Prostate gland (tissue), 2 donors: ENCODE measurements around the gene MED13. TPM values are rescaled to one million over a fixed set of nuclear protein-coding genes. Genes with fewer than 3 reads are reported as not detected.

Experiments used
- DNase-seq: peaks from one replicate; pipeline ENCODE4 v3.0.0-alpha.2; 2019; ENCODE audit warnings: low spot score
- H3K27ac ChIP-seq, 2 donors: fragments of 200-600 bp; sonication (generic); 2 replicates each; pipeline ENCODE4 v1.5.1; 2017 to 2019
- H3K27me3 ChIP-seq: fragments of 200-600 bp; sonication (generic); replicated peaks from 2 replicates; pipeline ENCODE4 v1.5.1; 2019; ENCODE audit not compliant: insufficient read depth
- H3K36me3 ChIP-seq, 2 donors: fragments of 200-600 bp; sonication (generic); 1 replicate in 1 of 2; 2 replicates in 1 of 2; pipeline versions ENCODE4 v1.5.1 to v1.8.1; 2017 to 2019
- H3K4me1 ChIP-seq: fragments of 200-600 bp; sonication (generic); replicated peaks from 2 replicates; pipeline ENCODE4 v1.5.1; 2019
- H3K4me3 ChIP-seq, 2 donors: fragments of 200-600 bp; sonication (generic); 2 replicates each; pipeline ENCODE4 v1.5.1; 2017 to 2019
- H3K9me3 ChIP-seq: fragments of 200-600 bp; sonication (generic); 2 replicates; pipeline ENCODE4 v1.5.1; 2017
- CTCF ChIP-seq, 4 experiments: fragments of 200-600 bp in 2 of 4; fragments of 450-650 bp in 2 of 4; sonication (generic) in 2 of 4; IDR thresholded peaks; 1 replicate in 3 of 4; 2 replicates in 1 of 4; pipeline ENCODE4 v1.5.1; 2016 to 2019; ENCODE audit warnings: antibody characterized with exemption in 4 of 4, mild to moderate bottlenecking in 2 of 4, moderate library complexity in 2 of 4
- POLR2A ChIP-seq: fragments of 450-650 bp; IDR thresholded peaks from one replicate; pipeline ENCODE4 v1.6.1; 2016; ENCODE audit warnings: antibody characterized with exemption, mild to moderate bottlenecking
- POLR2AphosphoS5 ChIP-seq: sonication (generic); formaldehyde crosslinking; IDR thresholded peaks from one replicate; pipeline ENCODE4 v1.6.1; 2017; ENCODE audit warnings: antibody characterized with exemption
- WGBS: methylation state at CpG from one replicate; pipeline ENCODE4 v1.1.5; 2018; 5-methylcytosine and 5-hydroxymethylcytosine counted together
- intact Hi-C: fragments of 100-400 bp; cut with DNase I; formaldehyde crosslinking; loops from one replicate; pipeline ENCODE4 v1.14.2; 2022
- total RNA-seq, 2 donors: library from RNA; depleted of rRNA; stranded (reverse); fragments of >200 nt; gene quantifications; one replicate each; pipeline ENCODE4 v1.1.0, GENCODE V29; 2016

Gene MED13
- total RNA-seq = 10 to 100 TPM; 45.4 to 72.1 TPM

GRCh38 chr17:62064791-62065563, at the start of gene MED13:
Gene MED13 (minus strand): TSS chr17:62065278. CDS start chr17:62065205, 73 bp downstream.
- no peaks in the 10 kb centered on the region for H3K4me1 ChIP-seq
- no peaks in the 10 kb centered on the region for H3K9me3 ChIP-seq
- DNase-seq = peak; percentile 61
- intact Hi-C loops = loop anchor here (1.0 kb wide), 1 partner anchor 653 kb away; no protein-coding TSS in a partner anchor
- peak within 1 kb of the TSS; percentile 97 to 99 for H3K27ac ChIP-seq
- peak within 1 kb of the TSS; percentile 89 to 92 for H3K4me3 ChIP-seq
- TF ChIP-seq POLR2AphosphoS5 = no peak
- TF ChIP-seq POLR2A = no peak
- TF ChIP-seq CTCF (IDR thresholded peaks at IDR 0.05) = no peak
- no peaks in the 10 kb centered on the region for H3K27me3 ChIP-seq
- 1% methylated on average over 55 of the region's 79 CpGs for WGBS
- no peaks in the 10 kb centered on the region for H3K36me3 ChIP-seq

- 53% methylated on average over 2 of the region's 2 CpGs for WGBS
- Histone ChIP-seq H3K4me3 (no peak overlapping the region), H3K9me3 (no peaks in the 10 kb centered on the region), H3K4me1 (no peaks in the 10 kb centered on the region), H3K36me3 (no peaks in the 10 kb centered on the region), H3K27me3 (no peaks in the 10 kb centered on the region), H3K27ac (no peak overlapping the region)
- TF ChIP-seq POLR2AphosphoS5 (no peak), CTCF (IDR thresholded peaks at IDR 0.05) (no peak), POLR2A (no peak)
- intact Hi-C loops = no loop called here
- no peak for DNase-seq
Measured at GRCh38 chr17:62112229-62112628, 47.2 kb upstream of the MED13 start.

GRCh38 chr17:62111562-62112171, 46.6 kb upstream of the MED13 start:
- Histone ChIP-seq H3K27ac (no peak overlapping the region), H3K9me3 (no peaks in the 10 kb centered on the region), H3K4me3 (no peak overlapping the region), H3K36me3 (no peaks in the 10 kb centered on the region), H3K4me1 (no peaks in the 10 kb centered on the region), H3K27me3 (no peaks in the 10 kb centered on the region)
- intact Hi-C loops = no loop called here
- WGBS = 33% methylated on average over 7 of the region's 7 CpGs
- TF ChIP-seq CTCF (IDR thresholded peaks at IDR 0.05) = no peak
- no peak for TF ChIP-seq POLR2AphosphoS5
- TF ChIP-seq POLR2A = no peak
- no peak for DNase-seq

GRCh38 chr17:62110923-62111484, 45.9 kb upstream of the MED13 start:
- H3K4me1 ChIP-seq = no peaks in the 10 kb centered on the region
- intact Hi-C loops = no loop called here
- no peak overlapping the region for H3K27ac ChIP-seq
- no peak overlapping the region for H3K4me3 ChIP-seq
- H3K27me3 ChIP-seq = no peaks in the 10 kb centered on the region
- no peaks in the 10 kb centered on the region for H3K9me3 ChIP-seq
- DNase-seq = no peak
- no peaks in the 10 kb centered on the region for H3K36me3 ChIP-seq
- 45% methylated on average over 3 of the region's 3 CpGs for WGBS
- TF ChIP-seq CTCF (IDR thresholded peaks at IDR 0.05) (no peak), POLR2AphosphoS5 (no peak), POLR2A (no peak)
